B cell (primary cell): Measurements from ENCODE around the gene FMN1. TPM values are rescaled to one million over a fixed set of nuclear protein-coding genes. Genes with fewer than 3 reads are reported as not detected.

Experiments
- ATAC-seq: fragments of 200-7000 bp; cut with Tn5 transposase; one replicate; pipeline ENCODE4 v1.10.0; 2021; ENCODE audit warnings: low read depth, mild to moderate bottlenecking, moderate number of reproducible peaks, moderate library complexity
- CTCF ChIA-PET: fragments of 350-600 bp; sonication (Branson Sonifier 250); formaldehyde crosslinking; loops from one replicate; lab custom pipeline; 2021; ENCODE audit warnings: antibody characterized with exemption, inconsistent platforms; lab: Charles Lee
- POLR2A ChIA-PET: fragments of 350-600 bp; sonication (Branson Sonifier 250); formaldehyde crosslinking; loops from one replicate; lab custom pipeline; 2021; ENCODE audit warnings: antibody characterized with exemption; lab: Charles Lee
- DNase-seq: peaks from one replicate; pipeline ENCODE4 v3.0.0; 2013
- H2AFZ ChIP-seq: 2 replicates; pipeline ENCODE4 v1.6.1; 2012; ENCODE audit warnings: mild to moderate bottlenecking, low read depth, low read length; ENCODE audit not compliant: insufficient read depth, poor library complexity, severe bottlenecking
- H3K27ac ChIP-seq, 2 donors: 1 replicate in 1 of 2; 2 replicates in 1 of 2; pipeline ENCODE4 v1.5.1; 2012 to 2013; ENCODE audit warnings: low read length in 2 of 2, mild to moderate bottlenecking in 2 of 2, moderate library complexity in 1 of 2
- H3K27me3 ChIP-seq, 4 experiments: fragments of 200-600 bp in 1 of 4; sonication (generic) in 1 of 4; replicated peaks in 1 of 4; 1 replicate in 2 of 4; 2 replicates in 2 of 4; pipeline versions ENCODE4 v1.6.1 to v1.7.0; 2013 to 2016; ENCODE audit warnings: low read length in 3 of 4, mild to moderate bottlenecking in 2 of 4, mixed read lengths in 1 of 4, moderate library complexity in 1 of 4; ENCODE audit not compliant: insufficient read depth in 4 of 4, control insufficient read depth in 3 of 4; ENCODE audit errors: control extremely low read depth in 1 of 4
- H3K36me3 ChIP-seq, 2 experiments: replicated peaks in 1 of 2; 1 replicate in 1 of 2; 2 replicates in 1 of 2; pipeline versions ENCODE4 v1.6.1 to v1.7.1; 2013; ENCODE audit warnings: low read length in 1 of 2; ENCODE audit not compliant: insufficient read depth in 2 of 2, control insufficient read depth in 1 of 2; ENCODE audit errors: control extremely low read depth in 1 of 2, extremely low read depth in 1 of 2
- H3K4me1 ChIP-seq, 2 donors: fragments of 200-600 bp in 1 of 2; sonication (generic) in 1 of 2; 1 replicate in 1 of 2; 2 replicates in 1 of 2; pipeline versions ENCODE4 v1.5.1 to v1.6.1; 2013 to 2017; ENCODE audit warnings: low read length in 2 of 2; ENCODE audit not compliant: control insufficient read depth in 2 of 2, insufficient read depth in 2 of 2
- H3K4me2 ChIP-seq: replicated peaks from 2 replicates; pipeline ENCODE3; 2012; ENCODE audit warnings: mild to moderate bottlenecking, low read depth, low read length; ENCODE audit not compliant: poor library complexity, severe bottlenecking
- H3K4me3 ChIP-seq, 5 experiments: fragments of 200-600 bp in 1 of 5; sonication (generic) in 1 of 5; 1 replicate in 3 of 5; 2 replicates in 2 of 5; pipeline versions ENCODE4 v1.5.1 to v1.7.0; 2011 to 2016; ENCODE audit warnings: low read length in 4 of 5, mild to moderate bottlenecking in 4 of 5, low read depth in 2 of 5, control low read depth in 1 of 5, moderate library complexity in 1 of 5; ENCODE audit not compliant: insufficient read depth in 1 of 5; ENCODE audit errors: control extremely low read depth in 1 of 5, extremely low read depth in 1 of 5
- H3K79me2 ChIP-seq: fragments of 200-600 bp; sonication (generic); one replicate; pipeline ENCODE4 v1.6.0; 2016; ENCODE audit warnings: low read length; ENCODE audit not compliant: control insufficient read depth, insufficient read depth
- H3K9ac ChIP-seq: fragments of 200-600 bp; sonication (generic); 2 replicates; pipeline ENCODE4 v1.6.1; 2017; ENCODE audit warnings: mild to moderate bottlenecking, low read length, moderate library complexity
- H3K9me3 ChIP-seq, 3 donors: one replicate each; pipeline versions ENCODE4 v1.6.1 to v1.7.1; 2013; ENCODE audit warnings: low read length in 2 of 3; ENCODE audit not compliant: control insufficient read depth in 2 of 3, insufficient read depth in 1 of 3; ENCODE audit errors: control extremely low read depth in 1 of 3
- H4K20me1 ChIP-seq: 2 replicates; pipeline ENCODE4 v1.6.0; 2012; ENCODE audit warnings: mild to moderate bottlenecking, low read length; ENCODE audit not compliant: insufficient read depth, control insufficient read depth, poor library complexity, severe bottlenecking
- H3K27ac Mint-ChIP-seq: one replicate; pipeline ENCODE4 v1.8.0; 2021; ENCODE audit warnings: mixed read lengths
- H3K27me3 Mint-ChIP-seq: one replicate; pipeline ENCODE4 v1.8.0; 2021; ENCODE audit warnings: mixed read lengths
- H3K4me1 Mint-ChIP-seq: one replicate; pipeline ENCODE4 v1.8.0; 2021; ENCODE audit warnings: mixed read lengths
- H3K4me3 Mint-ChIP-seq: one replicate; pipeline ENCODE4 v1.8.0; 2021; ENCODE audit warnings: mixed read lengths
- H3K9me3 Mint-ChIP-seq: one replicate; pipeline ENCODE4 v1.8.0; 2022; ENCODE audit warnings: mixed read lengths; ENCODE audit not compliant: insufficient read depth
- EZH2 ChIP-seq: IDR thresholded peaks from 2 replicates; pipeline ENCODE4 v1.6.1; 2012; ENCODE audit warnings: borderline replicate concordance, low read depth, mild to moderate bottlenecking, moderate library complexity, low read length; ENCODE audit not compliant: insufficient read depth, poor library complexity, severe bottlenecking
- WGBS: methylation state at CpG from one replicate; pipeline ENCODE4 v1.1.5; 2013; ENCODE audit warnings: missing lambda C conversion rate; ENCODE audit not compliant: insufficient coverage; 5-methylcytosine and 5-hydroxymethylcytosine counted together
- intact Hi-C: fragments of 100-400 bp; cut with micrococcal nuclease; formaldehyde crosslinking; loops from one replicate; pipeline ENCODE4 v1.10.0; 2022
- polyA plus RNA-seq: library from polyadenylated mRNA; depleted of rRNA; stranded (reverse); fragments of >200 nt; gene quantifications from 2 replicates; pipeline ENCODE4 v1.2.3, GENCODE V29; 2012
- total RNA-seq, 2 donors: library from RNA; stranded (reverse); fragments of 120-200 nt in 1 of 2; gene quantifications; 1 replicate in 1 of 2; 2 replicates in 1 of 2; pipeline versions ENCODE4 v1.2.3 to v1.2.4, GENCODE V29; 2013 to 2022
- TF ChIP-seq, protein P1 (sequence below): fragments of 200-600 bp; IDR thresholded peaks from one replicate; pipeline ENCODE4 v1.8.0; 2022; ENCODE audit warnings: antibody characterized with exemption, mild to moderate bottlenecking

Gene FMN1
- total and polyA plus RNA-seq, 2 donors (not counting 1 experiment from before 2014, with no cell fraction given): 0.21 to 0.96 TPM

DNA sequence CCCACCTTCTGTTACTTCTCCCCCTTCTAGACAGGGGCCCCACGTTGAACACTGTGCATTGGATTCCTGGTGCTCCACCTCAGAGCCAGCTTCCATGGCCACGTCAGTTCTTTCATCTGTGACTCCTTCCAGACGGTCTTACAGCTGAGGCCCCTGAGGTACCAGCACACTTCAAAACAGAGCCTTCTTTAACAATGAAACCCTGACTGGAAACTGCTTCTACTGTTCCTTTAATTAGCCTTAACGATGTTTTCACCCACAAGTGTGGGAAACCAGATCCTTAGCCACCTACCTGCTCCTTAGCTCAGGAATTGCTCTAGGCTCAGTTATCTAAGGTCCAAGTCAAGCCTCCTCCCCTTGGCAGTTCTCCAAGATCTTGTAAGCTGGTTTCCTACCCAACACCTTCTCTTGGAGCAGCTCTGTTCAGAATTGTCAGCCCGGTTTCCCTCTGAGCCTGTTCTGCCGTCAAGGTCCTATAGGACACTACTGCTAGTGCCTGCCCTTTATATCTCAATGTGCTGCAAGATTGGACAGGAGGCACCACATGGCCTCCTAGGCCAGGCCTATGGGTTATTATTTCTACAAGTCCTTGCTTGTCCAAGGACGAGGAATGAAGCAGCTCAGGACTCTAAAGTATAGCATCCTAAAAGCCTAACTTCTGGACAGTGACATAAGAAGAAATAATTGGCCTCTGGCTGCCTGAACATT, 80.7 kb downstream of the FMN1 start:
- POLR2A ChIA-PET: no interaction called here
- no peaks in the 10 kb centered on the region for H4K20me1 ChIP-seq
- H2AFZ ChIP-seq: no peak overlapping the region
- H3K4me3 ChIP-seq: no peak overlapping the region
- no peak overlapping the region for H3K9ac ChIP-seq
- no peaks in the 10 kb centered on the region for H3K9me3 ChIP-seq
- TF ChIP-seq, protein P1, sequence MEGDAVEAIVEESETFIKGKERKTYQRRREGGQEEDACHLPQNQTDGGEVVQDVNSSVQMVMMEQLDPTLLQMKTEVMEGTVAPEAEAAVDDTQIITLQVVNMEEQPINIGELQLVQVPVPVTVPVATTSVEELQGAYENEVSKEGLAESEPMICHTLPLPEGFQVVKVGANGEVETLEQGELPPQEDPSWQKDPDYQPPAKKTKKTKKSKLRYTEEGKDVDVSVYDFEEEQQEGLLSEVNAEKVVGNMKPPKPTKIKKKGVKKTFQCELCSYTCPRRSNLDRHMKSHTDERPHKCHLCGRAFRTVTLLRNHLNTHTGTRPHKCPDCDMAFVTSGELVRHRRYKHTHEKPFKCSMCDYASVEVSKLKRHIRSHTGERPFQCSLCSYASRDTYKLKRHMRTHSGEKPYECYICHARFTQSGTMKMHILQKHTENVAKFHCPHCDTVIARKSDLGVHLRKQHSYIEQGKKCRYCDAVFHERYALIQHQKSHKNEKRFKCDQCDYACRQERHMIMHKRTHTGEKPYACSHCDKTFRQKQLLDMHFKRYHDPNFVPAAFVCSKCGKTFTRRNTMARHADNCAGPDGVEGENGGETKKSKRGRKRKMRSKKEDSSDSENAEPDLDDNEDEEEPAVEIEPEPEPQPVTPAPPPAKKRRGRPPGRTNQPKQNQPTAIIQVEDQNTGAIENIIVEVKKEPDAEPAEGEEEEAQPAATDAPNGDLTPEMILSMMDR: no peak
- TF ChIP-seq EZH2: no peak
- ATAC-seq (no peak), DNase-seq (no peak)
- no peak overlapping the region for H3K4me2 ChIP-seq
- H3K27me3 Mint-ChIP-seq: peaks cover 13% of the 10 kb centered on the region
- no peak overlapping the region for H3K27ac ChIP-seq
- no peaks in the 10 kb centered on the region for H3K4me1 Mint-ChIP-seq
- peaks cover 0 to 4% (median 0%) of the 10 kb centered on the region in 4 experiments for H3K27me3 ChIP-seq
- H3K9me3 Mint-ChIP-seq: peaks cover 3% of the 10 kb centered on the region
- intact Hi-C loops: no loop called here
- WGBS: 91% methylated on average over 6 of the region's 7 CpGs
- CTCF ChIA-PET: no interaction called here
- no peaks in the 10 kb centered on the region for H3K4me1 ChIP-seq
- H3K36me3 ChIP-seq: no peaks in the 10 kb centered on the region
- H3K27ac Mint-ChIP-seq: no peak overlapping the region
- H3K79me2 ChIP-seq: no peaks in the 10 kb centered on the region
- no peak overlapping the region for H3K4me3 Mint-ChIP-seq

DNA sequence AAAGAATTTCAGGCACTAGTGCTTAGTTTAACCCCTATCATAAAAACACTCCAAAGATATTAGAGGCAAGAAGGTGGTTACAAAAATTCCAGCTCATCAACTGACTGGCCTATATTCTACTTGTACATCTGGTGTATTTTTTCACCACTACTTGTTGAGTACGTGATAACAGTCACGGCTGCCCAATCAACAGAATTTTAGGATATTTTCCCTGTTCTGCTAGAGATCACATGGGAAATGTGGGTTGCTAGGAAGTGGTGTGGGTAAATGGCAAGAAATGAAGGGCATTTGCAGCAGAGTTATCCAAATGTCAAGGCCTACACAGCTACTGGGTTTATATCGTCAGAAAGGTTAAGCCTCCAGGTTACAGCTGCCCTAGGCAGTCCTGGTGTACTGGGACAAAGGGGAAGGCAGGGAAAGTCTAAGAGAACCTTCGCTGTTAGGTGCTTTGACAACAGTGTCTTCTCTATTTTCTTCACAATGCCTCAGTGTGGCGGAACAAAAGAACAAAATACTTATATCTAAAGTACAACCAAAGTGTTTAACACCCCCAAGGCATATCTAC, 81.9 kb downstream of the FMN1 start:
- Histone ChIP-seq H3K27me3 (peaks cover 0 to 4% (median 0%) of the 10 kb centered on the region in 4 experiments), H3K27ac (no peak overlapping the region), H3K4me3 (no peak overlapping the region), H3K9ac (no peak overlapping the region), H3K79me2 (no peaks in the 10 kb centered on the region), H3K36me3 (no peaks in the 10 kb centered on the region), H3K4me1 (no peaks in the 10 kb centered on the region), H3K9me3 (no peaks in the 10 kb centered on the region), H3K4me2 (no peak overlapping the region), H2AFZ (no peak overlapping the region), H4K20me1 (no peaks in the 10 kb centered on the region)
- CTCF ChIA-PET: no interaction called here
- ATAC-seq (no peak), DNase-seq (no peak)
- TF ChIP-seq EZH2: no peak
- TF ChIP-seq, protein P1: no peak
- Mint-ChIP-seq H3K4me3 (no peak overlapping the region), H3K4me1 (no peaks in the 10 kb centered on the region), H3K9me3 (peaks cover 3% of the 10 kb centered on the region), H3K27me3 (peaks cover 13% of the 10 kb centered on the region), H3K27ac (no peak overlapping the region)
- POLR2A ChIA-PET: no interaction called here
- intact Hi-C loops: no loop called here
- WGBS: 100% methylated on average over 3 of the region's 5 CpGs
